Mucosa of descending colon (tissue), 3 donors: ENCODE results near the gene OSBPL3. TPM values are rescaled to one million over a fixed set of nuclear protein-coding genes. Genes with fewer than 3 reads are reported as not detected.

Source experiments
- ATAC-seq: fragments of 200-7000 bp; cut with Tn5 transposase; one replicate; pipeline ENCODE4 v1.9.1; 2020; ENCODE audit warnings: mild to moderate bottlenecking, moderate library complexity
- DNase-seq, 3 donors: peaks; one replicate each; pipeline ENCODE4 v3.0.0-alpha.2; 2020
- H3K36me3 ChIP-seq: fragments of 200-600 bp; one replicate; pipeline ENCODE4 v1.8.0; 2021; ENCODE audit warnings: low read depth, mild to moderate bottlenecking
- H3K4me1 ChIP-seq: fragments of 200-600 bp; one replicate; pipeline ENCODE4 v1.8.0; 2021; ENCODE audit warnings: low read depth, mild to moderate bottlenecking
- H3K4me3 ChIP-seq: fragments of 200-600 bp; one replicate; pipeline ENCODE4 v1.8.0; 2021; ENCODE audit warnings: mild to moderate bottlenecking
- H3K9me3 ChIP-seq: fragments of 200-600 bp; one replicate; pipeline ENCODE4 v1.8.0; 2021; ENCODE audit warnings: mild to moderate bottlenecking
- CTCF ChIP-seq: fragments of 200-600 bp; IDR thresholded peaks from one replicate; pipeline ENCODE4 v1.8.0; 2022; ENCODE audit warnings: antibody characterized with exemption, mild to moderate bottlenecking
- intact Hi-C, 2 donors: fragments of 100-400 bp; cut with DNase I in 1 of 2; cut with micrococcal nuclease in 1 of 2; formaldehyde crosslinking; loops; one replicate each; pipeline versions ENCODE4 v1.11.0 to v1.11.1; 2022; cut with DNase I, micrococcal nuclease
- long read RNA-seq, 2 donors: library from polyadenylated mRNA; unstranded; transcript quantifications; one replicate each; pipeline ENCODE4 v2.0.0, GENCODE V29; 2019 to 2021
- total RNA-seq, 3 donors: library from RNA; stranded (reverse); fragmentation: NEBNext Ultra II Directional in 2 of 3; extraction: Animal tissue kit (Norgen Biotek cat#: 25700) in 2 of 3; gene quantifications; one replicate each; pipeline versions ENCODE4 v1.2.1 to v1.2.4, GENCODE V29; 2021 to 2023
- donor health status: DM: no; HTN: no; CAD: no; lungs with moderate emphysema.
- donor health status: DM: no; HTN: no; CAD: no.
- donor health status: DM: no; HTN: yes; CAD: no.

Gene OSBPL3, protein sequence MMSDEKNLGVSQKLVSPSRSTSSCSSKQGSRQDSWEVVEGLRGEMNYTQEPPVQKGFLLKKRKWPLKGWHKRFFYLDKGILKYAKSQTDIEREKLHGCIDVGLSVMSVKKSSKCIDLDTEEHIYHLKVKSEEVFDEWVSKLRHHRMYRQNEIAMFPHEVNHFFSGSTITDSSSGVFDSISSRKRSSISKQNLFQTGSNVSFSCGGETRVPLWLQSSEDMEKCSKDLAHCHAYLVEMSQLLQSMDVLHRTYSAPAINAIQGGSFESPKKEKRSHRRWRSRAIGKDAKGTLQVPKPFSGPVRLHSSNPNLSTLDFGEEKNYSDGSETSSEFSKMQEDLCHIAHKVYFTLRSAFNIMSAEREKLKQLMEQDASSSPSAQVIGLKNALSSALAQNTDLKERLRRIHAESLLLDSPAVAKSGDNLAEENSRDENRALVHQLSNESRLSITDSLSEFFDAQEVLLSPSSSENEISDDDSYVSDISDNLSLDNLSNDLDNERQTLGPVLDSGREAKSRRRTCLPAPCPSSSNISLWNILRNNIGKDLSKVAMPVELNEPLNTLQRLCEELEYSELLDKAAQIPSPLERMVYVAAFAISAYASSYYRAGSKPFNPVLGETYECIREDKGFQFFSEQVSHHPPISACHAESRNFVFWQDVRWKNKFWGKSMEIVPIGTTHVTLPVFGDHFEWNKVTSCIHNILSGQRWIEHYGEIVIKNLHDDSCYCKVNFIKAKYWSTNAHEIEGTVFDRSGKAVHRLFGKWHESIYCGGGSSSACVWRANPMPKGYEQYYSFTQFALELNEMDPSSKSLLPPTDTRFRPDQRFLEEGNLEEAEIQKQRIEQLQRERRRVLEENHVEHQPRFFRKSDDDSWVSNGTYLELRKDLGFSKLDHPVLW
- 10 to 100 TPM in 2 of 3 donors, 1 to 10 TPM in 1; 9.0 to 15.4 (median 10.6) TPM for total RNA-seq
- long read RNA-seq, donor 1, partial matches to known transcripts: 0 of 1 reads
- long read RNA-seq, donor 1, other reads (novel, unspliced or antisense): 1 of 1 reads
- long read RNA-seq, donor 2, partial matches to known transcripts: 1 of 2 reads
- long read RNA-seq, donor 2, other reads (novel, unspliced or antisense): 1 of 2 reads

GRCh38 chr7:24979863-24980533 lies at the start of gene OSBPL3:
TSS of gene OSBPL3 (minus strand) at chr7:24980178. CDS start at chr7:24892472, 87,706 bp downstream.
- no peaks in the 10 kb centered on the region for H3K36me3 ChIP-seq
- peaks cover 12% of the 10 kb centered on the region for H3K4me1 ChIP-seq
- H3K9me3 ChIP-seq: no peaks in the 10 kb centered on the region
- DNase-seq (peak; percentile 96 to 98 (median 96)), ATAC-seq (peak; percentile 94)
- H3K4me3 ChIP-seq: peak within 1 kb of the TSS; percentile 64
- intact Hi-C loops: no loop called here
- TF ChIP-seq CTCF: peak; percentile 5

DNA sequence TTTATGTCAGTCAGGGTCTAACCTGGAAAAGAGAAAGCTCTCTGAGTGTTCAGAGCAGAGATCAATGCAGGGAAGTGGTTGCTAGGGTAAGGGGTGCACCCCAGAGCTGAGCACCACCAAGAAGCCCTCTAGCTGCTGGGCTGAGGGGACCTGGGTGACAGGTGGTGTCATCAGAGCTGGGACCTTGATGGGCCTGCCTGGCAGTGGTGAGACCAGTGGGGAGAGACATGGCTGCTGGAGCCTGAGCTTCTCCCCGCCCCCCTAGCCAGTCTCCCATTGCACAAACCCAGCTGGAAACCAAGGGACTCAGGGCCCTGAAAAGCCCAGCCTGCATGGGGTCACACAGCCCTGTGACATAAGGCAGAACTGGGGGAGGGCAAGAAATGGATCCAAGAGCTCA lies 49.1 kb upstream of the OSBPL3 start:
- DNase-seq: no peak
- TF ChIP-seq CTCF: no peak
- no peak overlapping the region for H3K4me3 ChIP-seq
- H3K36me3 ChIP-seq: no peaks in the 10 kb centered on the region
- intact Hi-C loops: no loop called here
- no peaks in the 10 kb centered on the region for H3K4me1 ChIP-seq
- H3K9me3 ChIP-seq: no peaks in the 10 kb centered on the region
- peak; percentile 22 for ATAC-seq

DNA sequence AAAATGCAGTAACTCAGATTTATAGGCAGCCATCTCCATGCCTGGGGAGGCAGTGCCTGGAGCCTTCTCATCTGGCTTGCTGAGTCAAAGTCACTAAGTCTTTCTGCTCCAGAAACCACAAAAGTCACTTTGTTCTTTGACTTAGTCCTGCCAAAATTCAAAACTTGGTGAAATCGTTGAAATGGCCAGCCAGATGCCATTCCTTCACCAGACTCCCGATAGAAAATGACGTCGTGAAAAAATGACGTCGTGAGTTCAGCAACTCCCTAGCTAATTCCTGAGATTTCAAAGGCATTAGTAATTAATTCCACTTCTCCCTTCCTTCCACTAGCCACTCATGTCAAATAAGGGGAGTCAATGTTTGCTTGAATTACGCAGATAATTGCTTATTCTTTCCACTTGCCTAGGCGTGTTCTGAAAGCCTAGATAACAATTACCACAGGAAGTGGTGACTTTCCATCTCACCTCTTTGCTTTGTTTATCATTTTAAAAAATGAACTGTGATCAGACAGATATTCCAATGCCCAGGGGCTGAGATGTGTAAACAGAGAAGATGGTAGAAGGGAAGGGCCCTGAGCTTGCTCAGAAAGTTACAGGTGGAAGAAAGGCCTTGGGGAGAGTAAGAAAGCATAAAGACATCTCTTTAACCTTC lies 48.5 kb upstream of the OSBPL3 start:
- no peak for TF ChIP-seq CTCF
- Histone ChIP-seq H3K4me1 (no peaks in the 10 kb centered on the region), H3K4me3 (no peak overlapping the region), H3K9me3 (no peaks in the 10 kb centered on the region), H3K36me3 (no peaks in the 10 kb centered on the region)
- DNase-seq (peak in 1 of 3 donors; percentile 5), ATAC-seq (peak; percentile 55)
- intact Hi-C loops: no loop called here

DNA sequence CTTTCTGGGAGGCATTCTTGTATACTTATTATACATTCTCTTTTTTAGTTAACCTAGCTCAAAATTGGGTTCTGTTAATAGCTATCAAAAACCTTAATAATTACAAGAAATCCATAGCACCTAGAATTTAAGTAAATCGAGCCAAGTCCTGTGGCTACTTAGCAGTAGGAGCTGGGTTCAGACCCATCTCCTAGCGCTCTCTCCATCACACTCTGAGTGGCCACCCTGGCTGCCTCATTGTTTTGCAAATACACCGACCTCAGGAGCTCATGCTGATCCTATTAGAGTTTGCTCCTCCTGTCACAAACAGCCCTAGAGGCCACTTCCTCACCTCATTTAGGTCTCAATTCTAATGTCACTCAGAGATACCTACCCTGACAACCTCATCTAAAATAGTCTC lies 46.2 kb upstream of the OSBPL3 start:
- intact Hi-C loops: no loop called here
- TF ChIP-seq CTCF: no peak
- DNase-seq (no peak), ATAC-seq (no peak)
- H3K36me3 ChIP-seq: no peaks in the 10 kb centered on the region
- H3K4me1 ChIP-seq: no peaks in the 10 kb centered on the region
- H3K4me3 ChIP-seq: no peak overlapping the region
- no peaks in the 10 kb centered on the region for H3K9me3 ChIP-seq

GRCh38 chr7:25025218-25025671 lies 45.3 kb upstream of the OSBPL3 start:
- intact Hi-C loops: no loop called here

More at GRCh38 chr7:25025218-25025671, 45.3 kb upstream of the OSBPL3 start:
- ATAC-seq (no peak), DNase-seq (no peak)
- TF ChIP-seq CTCF: no peak
- H3K4me3 ChIP-seq: no peak overlapping the region
- no peaks in the 10 kb centered on the region for H3K9me3 ChIP-seq
- no peaks in the 10 kb centered on the region for H3K36me3 ChIP-seq
- H3K4me1 ChIP-seq: no peaks in the 10 kb centered on the region
